Suprapubic skin (tissue), 4 donors: ENCODE measurements around the gene PIK3CB. TPM values are rescaled to one million over a fixed set of nuclear protein-coding genes. Genes with fewer than 3 reads are reported as not detected.
"Not testable (repeated sequence)": the region's sequence is repeated elsewhere in the genome, so short reads cannot be mapped to it uniquely, and the experiment has no call there.

Source experiments
- DNase-seq, 2 donors: peaks; one replicate each; pipeline ENCODE4 v3.0.0-alpha.2; 2019; ENCODE audit warnings: low spot score in 2 of 2
- H3K27ac ChIP-seq: fragments of 200-600 bp; sonication (generic); one replicate; pipeline ENCODE4 v1.5.1; 2019
- H3K27me3 ChIP-seq: fragments of 200-600 bp; sonication (generic); one replicate; pipeline ENCODE4 v1.5.1; 2019
- H3K36me3 ChIP-seq: fragments of 200-600 bp; sonication (generic); one replicate; pipeline ENCODE4 v1.5.1; 2019
- H3K4me1 ChIP-seq: fragments of 200-600 bp; sonication (generic); one replicate; pipeline ENCODE4 v1.5.1; 2019
- H3K4me3 ChIP-seq: fragments of 200-600 bp; sonication (generic); one replicate; pipeline ENCODE4 v1.5.1; 2019; ENCODE audit warnings: mild to moderate bottlenecking
- H3K9me3 ChIP-seq: fragments of 200-600 bp; sonication (generic); one replicate; pipeline ENCODE4 v1.5.1; 2019
- CTCF ChIP-seq, 2 donors: fragments of 200-600 bp in 1 of 2; fragments of 450-650 bp in 1 of 2; sonication (generic) in 1 of 2; IDR thresholded peaks; one replicate each; pipeline ENCODE4 v1.5.1; 2016 to 2019; ENCODE audit warnings: antibody characterized with exemption in 2 of 2, mild to moderate bottlenecking in 1 of 2, moderate library complexity in 1 of 2
- EP300 ChIP-seq: sonication (generic); formaldehyde crosslinking; IDR thresholded peaks from one replicate; pipeline ENCODE4 v1.6.1; 2017; ENCODE audit warnings: antibody characterized with exemption
- POLR2A ChIP-seq, 2 donors: fragments of 450-650 bp; IDR thresholded peaks; one replicate each; pipeline ENCODE4 v1.6.1; 2017; ENCODE audit warnings: antibody characterized with exemption in 2 of 2, mild to moderate bottlenecking in 2 of 2, moderate library complexity in 2 of 2
- POLR2AphosphoS5 ChIP-seq, 3 donors: sonication (generic); formaldehyde crosslinking; IDR thresholded peaks; one replicate each; pipeline ENCODE4 v1.6.1; 2017; ENCODE audit warnings: antibody characterized with exemption in 3 of 3
- WGBS: methylation state at CpG from one replicate; pipeline ENCODE4 v1.1.5; 2018; 5-methylcytosine and 5-hydroxymethylcytosine counted together
- total RNA-seq, 4 donors: library from RNA; depleted of rRNA; stranded (reverse); fragments of >200 nt; gene quantifications; one replicate each; pipeline ENCODE4 v1.1.0, GENCODE V29; 2016

PIK3CB gene
- total RNA-seq, 4 donors from 2014 or later = 47.4 to 66.9 (median 53.2) TPM

GRCh38 chr3:138854940-138855339, 20.2 kb upstream of the PIK3CB start:
- WGBS = 92% methylated on average over 7 of the region's 7 CpGs
- Histone ChIP-seq H3K27ac (no peak overlapping the region), H3K36me3 (no peaks in the 10 kb centered on the region), H3K4me1 (no peaks in the 10 kb centered on the region), H3K9me3 (no peaks in the 10 kb centered on the region), H3K27me3 (no peaks in the 10 kb centered on the region), H3K4me3 (no peak overlapping the region)
- TF ChIP-seq EP300 = no peak
- TF ChIP-seq CTCF (IDR thresholded peaks at IDR 0.05) = no peak
- TF ChIP-seq POLR2A (IDR thresholded peaks at IDR 0.05) = no peak
- TF ChIP-seq POLR2AphosphoS5 (IDR thresholded peaks at IDR 0.05) = no peak
- no peak for DNase-seq

- H3K27me3 ChIP-seq = no peaks in the 10 kb centered on the region
- no peak for TF ChIP-seq EP300
- TF ChIP-seq POLR2A (IDR thresholded peaks at IDR 0.05) = no peak
- no peak overlapping the region for H3K4me3 ChIP-seq
- no peak for DNase-seq
- no peaks in the 10 kb centered on the region for H3K36me3 ChIP-seq
- WGBS = 55% methylated on average over 3 of the region's 3 CpGs
- no peaks in the 10 kb centered on the region for H3K9me3 ChIP-seq
- no peaks in the 10 kb centered on the region for H3K4me1 ChIP-seq
- no peak overlapping the region for H3K27ac ChIP-seq
Observed at GRCh38 chr3:138854204-138854603, 19.5 kb upstream of the PIK3CB start.

- H3K27ac ChIP-seq = no peak overlapping the region
- no peak for TF ChIP-seq POLR2A (IDR thresholded peaks at IDR 0.05)
- TF ChIP-seq CTCF (IDR thresholded peaks at IDR 0.05) = no peak
- no peak for TF ChIP-seq EP300
- TF ChIP-seq POLR2AphosphoS5 (IDR thresholded peaks at IDR 0.05) = no peak
- H3K9me3 ChIP-seq = no peaks in the 10 kb centered on the region
- H3K4me1 ChIP-seq = peaks cover 8% of the 10 kb centered on the region
- H3K36me3 ChIP-seq = no peaks in the 10 kb centered on the region
- no peak for DNase-seq
- H3K4me3 ChIP-seq = no peak overlapping the region
- no peaks in the 10 kb centered on the region for H3K27me3 ChIP-seq
- 80% methylated on average over 3 of the region's 3 CpGs for WGBS
Observed at GRCh38 chr3:138850151-138850550, 15.4 kb upstream of the PIK3CB start.

GRCh38 chr3:138849222-138849940, 14.7 kb upstream of the PIK3CB start:
- Histone ChIP-seq H3K27me3 (no peaks in the 10 kb centered on the region), H3K9me3 (no peaks in the 10 kb centered on the region), H3K27ac (no peak overlapping the region), H3K36me3 (no peaks in the 10 kb centered on the region), H3K4me3 (no peak overlapping the region), H3K4me1 (peaks cover 8% of the 10 kb centered on the region)
- 75% methylated on average over 2 of the region's 2 CpGs for WGBS
- no peak for DNase-seq
- no peak for TF ChIP-seq POLR2AphosphoS5 (IDR thresholded peaks at IDR 0.05)
- TF ChIP-seq CTCF (IDR thresholded peaks at IDR 0.05) = no peak
- TF ChIP-seq EP300 = no peak
- no peak for TF ChIP-seq POLR2A (IDR thresholded peaks at IDR 0.05)

- Histone ChIP-seq H3K36me3 (no peaks in the 10 kb centered on the region), H3K27ac (no peak overlapping the region), H3K4me1 (peaks cover 8% of the 10 kb centered on the region), H3K27me3 (no peaks in the 10 kb centered on the region), H3K9me3 (no peaks in the 10 kb centered on the region), H3K4me3 (no peak overlapping the region)
- no peak for DNase-seq
- WGBS = 75% methylated on average over 4 of the region's 4 CpGs
- TF ChIP-seq EP300 = no peak
- TF ChIP-seq POLR2AphosphoS5 (IDR thresholded peaks at IDR 0.05) = no peak
- no peak for TF ChIP-seq CTCF (IDR thresholded peaks at IDR 0.05)
- no peak for TF ChIP-seq POLR2A (IDR thresholded peaks at IDR 0.05)
Observed at GRCh38 chr3:138848696-138849095, 14.0 kb upstream of the PIK3CB start.

- H3K27ac ChIP-seq, H3K4me1 ChIP-seq, H3K9me3 ChIP-seq, DNase-seq, H3K27me3 ChIP-seq, H3K36me3 ChIP-seq, H3K4me3 ChIP-seq: not testable (repeated sequence)
- 100% methylated on average over 1 of the region's 1 CpG for WGBS
Observed at GRCh38 chr3:138846824-138847223, 12.1 kb upstream of the PIK3CB start.
